HG02610 (cell line): ENCODE measurements around the gene AKAP12.

Source experiments
- ATAC-seq: cut with Tn5 transposase; IDR thresholded peaks from one replicate; pipeline ENCODE4 v1.9.1; 2021; ENCODE audit warnings: mild to moderate bottlenecking, moderate library complexity; ENCODE audit not compliant: unreplicated experiment

The AKAP12 gene, protein sequence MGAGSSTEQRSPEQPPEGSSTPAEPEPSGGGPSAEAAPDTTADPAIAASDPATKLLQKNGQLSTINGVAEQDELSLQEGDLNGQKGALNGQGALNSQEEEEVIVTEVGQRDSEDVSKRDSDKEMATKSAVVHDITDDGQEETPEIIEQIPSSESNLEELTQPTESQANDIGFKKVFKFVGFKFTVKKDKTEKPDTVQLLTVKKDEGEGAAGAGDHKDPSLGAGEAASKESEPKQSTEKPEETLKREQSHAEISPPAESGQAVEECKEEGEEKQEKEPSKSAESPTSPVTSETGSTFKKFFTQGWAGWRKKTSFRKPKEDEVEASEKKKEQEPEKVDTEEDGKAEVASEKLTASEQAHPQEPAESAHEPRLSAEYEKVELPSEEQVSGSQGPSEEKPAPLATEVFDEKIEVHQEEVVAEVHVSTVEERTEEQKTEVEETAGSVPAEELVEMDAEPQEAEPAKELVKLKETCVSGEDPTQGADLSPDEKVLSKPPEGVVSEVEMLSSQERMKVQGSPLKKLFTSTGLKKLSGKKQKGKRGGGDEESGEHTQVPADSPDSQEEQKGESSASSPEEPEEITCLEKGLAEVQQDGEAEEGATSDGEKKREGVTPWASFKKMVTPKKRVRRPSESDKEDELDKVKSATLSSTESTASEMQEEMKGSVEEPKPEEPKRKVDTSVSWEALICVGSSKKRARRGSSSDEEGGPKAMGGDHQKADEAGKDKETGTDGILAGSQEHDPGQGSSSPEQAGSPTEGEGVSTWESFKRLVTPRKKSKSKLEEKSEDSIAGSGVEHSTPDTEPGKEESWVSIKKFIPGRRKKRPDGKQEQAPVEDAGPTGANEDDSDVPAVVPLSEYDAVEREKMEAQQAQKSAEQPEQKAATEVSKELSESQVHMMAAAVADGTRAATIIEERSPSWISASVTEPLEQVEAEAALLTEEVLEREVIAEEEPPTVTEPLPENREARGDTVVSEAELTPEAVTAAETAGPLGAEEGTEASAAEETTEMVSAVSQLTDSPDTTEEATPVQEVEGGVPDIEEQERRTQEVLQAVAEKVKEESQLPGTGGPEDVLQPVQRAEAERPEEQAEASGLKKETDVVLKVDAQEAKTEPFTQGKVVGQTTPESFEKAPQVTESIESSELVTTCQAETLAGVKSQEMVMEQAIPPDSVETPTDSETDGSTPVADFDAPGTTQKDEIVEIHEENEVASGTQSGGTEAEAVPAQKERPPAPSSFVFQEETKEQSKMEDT (N-terminal part only)

DNA sequence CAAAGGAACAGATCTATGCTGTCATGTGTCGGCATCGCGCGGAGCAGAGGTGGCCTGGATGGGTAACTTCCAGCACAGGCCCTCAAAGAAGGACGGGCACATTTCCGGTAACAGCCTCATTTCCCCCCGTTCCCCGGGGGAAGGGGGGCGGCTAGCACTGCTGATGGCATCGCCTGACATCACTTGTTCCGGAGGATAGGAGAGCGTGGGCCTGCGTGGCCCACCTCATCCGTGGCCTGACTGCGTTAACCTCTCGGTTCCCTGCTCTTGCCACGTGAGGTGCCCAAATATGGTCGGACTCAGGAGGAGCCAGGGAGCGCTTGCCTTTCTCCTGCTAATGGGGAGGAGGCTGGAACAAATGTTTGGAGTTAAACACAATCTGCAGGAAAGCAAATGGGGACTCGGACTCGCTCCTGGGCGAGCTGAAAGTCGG is at the start of gene AKAP12:
TSS of gene AKAP12 (plus strand) at position 365 of the 433 bp plus-strand sequence. CDS start 596 bp downstream, outside the sequence.
- ATAC-seq: no peak

DNA sequence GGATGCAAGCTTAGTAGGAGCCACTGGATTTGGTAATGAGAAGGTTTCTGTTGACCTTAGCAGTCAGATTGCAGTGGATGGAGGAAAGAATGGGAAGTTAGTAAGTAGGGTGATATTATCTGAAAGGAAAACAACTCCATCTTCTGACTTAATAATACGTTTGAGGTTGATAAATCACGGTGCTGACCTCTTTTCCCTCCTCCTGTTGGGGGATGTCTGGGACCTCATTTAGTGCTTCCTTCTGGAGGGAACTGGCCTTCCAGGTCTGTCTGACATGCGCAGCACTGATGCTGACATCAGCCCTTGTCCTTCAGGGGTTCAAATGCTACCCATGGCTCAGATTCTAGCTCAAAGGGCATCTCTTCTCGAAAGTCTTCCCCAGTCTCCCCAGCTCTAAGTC is 48.2 kb upstream of the AKAP12 start:
- no peak for ATAC-seq

DNA sequence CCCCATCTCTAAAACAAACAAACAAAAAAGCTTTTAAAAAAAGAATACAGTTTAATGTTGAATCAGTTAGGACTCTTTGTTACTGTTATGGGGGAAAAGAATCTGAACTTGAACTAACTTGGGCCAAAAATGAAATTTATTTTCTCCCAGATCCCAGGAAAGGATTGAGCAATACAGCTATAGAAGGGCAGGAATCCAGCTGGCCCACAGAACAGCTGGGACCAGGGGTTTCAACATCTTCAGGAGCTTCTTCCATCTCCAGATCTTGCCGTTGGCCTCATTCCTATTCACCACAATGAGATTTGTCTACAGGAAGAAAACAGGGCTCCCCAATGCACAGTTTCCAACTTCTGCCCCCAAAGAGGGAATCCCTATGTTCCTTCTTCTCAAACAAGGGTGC is 43.2 kb upstream of the AKAP12 start:
- no peak for ATAC-seq

DNA sequence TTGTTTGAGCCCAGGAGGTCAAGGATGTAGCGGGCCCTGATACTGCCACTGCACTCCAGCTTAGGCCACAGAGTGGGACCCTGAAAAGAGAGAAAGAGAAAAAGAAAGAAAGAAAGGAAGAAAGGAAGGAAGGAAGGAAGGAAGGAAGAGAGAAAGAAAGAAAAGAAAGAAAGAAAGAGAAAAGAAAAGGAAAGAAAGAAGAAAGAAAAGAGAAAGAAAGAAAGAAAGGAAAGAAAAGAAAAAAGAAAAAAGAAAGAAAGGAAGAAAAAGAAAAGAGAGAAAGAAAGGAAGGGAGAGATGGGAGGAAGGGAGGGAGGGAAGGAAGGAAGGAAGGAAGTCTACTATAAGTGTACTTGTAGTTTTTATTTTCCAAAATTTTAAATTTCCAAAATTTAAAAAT is 42.2 kb upstream of the AKAP12 start:
- no peak for ATAC-seq

DNA sequence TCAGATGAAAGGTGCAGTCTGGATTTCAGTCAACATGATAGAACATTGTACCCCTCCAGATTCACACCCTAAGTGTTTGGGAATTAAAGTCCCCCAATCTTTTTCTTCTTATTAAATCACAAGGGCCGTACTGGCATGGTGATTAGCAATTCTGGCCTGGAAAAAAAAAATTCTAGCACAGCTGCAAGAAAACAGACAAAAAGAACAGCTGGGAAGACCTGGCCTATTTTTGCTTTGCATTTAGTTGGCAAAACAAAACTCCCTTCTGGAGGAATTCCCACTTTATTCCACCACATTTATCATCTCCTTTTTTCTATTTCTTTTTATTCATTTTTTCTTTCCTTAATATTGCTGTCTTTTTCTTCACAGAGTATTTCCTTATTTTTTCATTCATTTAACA is 39.8 kb upstream of the AKAP12 start:
- ATAC-seq: no peak

DNA sequence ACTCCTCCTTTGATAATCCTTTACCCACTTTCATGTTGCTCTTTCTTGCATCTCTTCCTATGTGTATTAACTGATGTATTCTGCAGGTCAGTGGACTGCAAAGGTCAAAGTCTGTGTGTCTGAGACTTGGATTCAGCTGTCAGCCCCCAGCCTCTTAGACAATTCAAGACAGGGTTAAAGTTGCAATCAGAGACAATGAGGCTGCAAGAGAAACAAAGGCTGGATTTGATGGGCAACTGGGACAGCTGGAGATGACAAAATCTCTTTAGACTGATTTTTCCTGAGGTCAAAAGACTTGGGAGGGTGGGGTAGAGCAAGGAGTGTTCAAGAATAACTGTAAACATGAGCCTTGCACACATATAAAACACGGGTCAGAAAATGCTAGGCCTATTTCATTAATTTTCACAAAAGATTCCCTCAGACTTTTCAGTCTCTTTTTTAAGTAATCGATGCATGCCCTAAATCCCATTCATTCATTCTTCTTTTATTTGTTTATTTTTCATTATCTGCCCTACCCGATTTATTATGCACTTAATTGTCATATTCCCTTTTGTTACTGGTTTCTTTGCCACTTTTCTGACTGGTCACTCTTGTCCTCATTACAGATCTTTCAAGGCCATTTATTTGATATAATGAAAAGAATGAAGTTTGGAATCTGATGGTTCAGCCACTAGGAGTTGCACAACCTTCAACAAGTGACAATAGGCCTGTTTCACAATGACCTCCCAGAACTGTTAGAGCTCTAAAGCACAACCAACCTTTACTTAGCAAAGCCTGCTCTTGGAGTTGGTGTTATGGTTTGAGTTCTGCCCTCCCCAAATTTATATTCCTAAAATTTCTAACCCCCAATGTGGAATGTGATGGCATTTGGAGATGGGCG is 33.8 kb upstream of the AKAP12 start:
- no peak for ATAC-seq

DNA sequence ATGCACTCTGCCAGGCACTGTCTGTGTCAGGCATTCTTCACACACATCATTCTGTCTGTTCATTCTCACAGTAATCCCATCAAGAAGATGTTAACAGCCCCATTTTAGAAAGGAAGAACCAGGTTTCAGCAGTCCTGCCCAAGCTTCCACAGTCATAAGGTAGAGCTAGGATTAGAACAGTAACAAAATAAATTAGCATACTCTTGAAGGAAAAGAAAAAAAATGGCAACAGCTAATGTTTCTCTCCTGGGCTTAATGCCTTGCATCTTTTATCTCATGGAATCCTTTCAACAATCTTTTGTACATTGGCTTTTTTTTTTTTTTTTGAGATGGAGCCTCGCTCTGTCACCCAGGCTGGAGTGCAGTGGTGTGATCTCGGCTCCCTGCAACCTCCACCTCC is 32.1 kb upstream of the AKAP12 start:
- ATAC-seq: no peak

DNA sequence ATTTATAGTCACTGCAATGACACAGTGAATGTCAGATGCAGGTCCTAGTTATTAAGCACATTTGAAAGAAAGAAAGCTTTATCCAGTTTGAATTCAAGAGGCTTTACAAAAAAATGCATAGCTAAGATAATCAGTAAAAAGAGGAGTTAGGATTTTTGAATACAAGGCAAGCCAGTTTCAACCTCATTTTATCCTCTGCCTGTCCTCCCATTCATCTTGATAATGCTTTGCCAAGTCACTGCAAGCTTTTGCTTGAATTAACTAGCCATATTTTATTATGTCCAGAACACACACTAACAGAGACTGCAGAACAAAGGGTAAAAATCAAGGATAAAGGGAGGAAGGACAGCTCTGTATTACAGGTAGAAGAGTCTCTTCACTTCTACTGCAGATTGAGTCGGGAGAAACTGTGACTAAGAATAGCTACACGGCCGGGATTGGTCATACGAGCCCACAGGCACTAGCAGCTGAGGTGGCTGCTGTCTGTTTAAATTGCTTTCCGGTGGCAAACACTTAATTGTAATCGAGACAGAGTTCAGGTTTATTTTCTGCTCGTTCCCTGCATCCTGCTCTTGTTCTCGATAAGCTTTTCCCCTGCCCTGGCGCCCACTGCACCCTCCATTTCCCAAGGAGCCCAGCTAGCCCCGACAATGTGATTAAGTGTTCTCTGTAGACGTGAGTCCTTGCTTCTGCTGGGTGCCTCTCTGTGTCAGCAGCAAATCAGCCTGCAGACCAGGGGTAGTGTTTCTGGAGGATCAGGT is 30.5 kb upstream of the AKAP12 start:
- ATAC-seq: no peak

DNA sequence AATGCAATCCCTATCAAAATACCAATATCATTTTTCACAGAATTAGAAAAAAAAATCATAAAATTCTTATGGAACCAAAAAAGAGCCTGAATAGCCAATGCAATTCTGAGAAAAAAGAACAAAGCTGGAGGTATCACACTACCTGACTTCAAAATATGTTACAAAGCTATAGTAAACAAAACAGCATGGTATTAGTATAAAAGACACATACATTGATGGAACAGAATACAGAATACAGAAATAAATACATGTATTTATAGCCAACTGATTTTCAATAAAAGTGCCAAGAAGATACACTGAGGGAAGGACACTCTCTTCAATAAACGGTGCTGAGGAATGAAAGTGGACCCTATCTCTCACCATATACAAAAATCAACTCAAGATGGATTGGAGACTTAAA is 28.7 kb upstream of the AKAP12 start:
- no peak for ATAC-seq

DNA sequence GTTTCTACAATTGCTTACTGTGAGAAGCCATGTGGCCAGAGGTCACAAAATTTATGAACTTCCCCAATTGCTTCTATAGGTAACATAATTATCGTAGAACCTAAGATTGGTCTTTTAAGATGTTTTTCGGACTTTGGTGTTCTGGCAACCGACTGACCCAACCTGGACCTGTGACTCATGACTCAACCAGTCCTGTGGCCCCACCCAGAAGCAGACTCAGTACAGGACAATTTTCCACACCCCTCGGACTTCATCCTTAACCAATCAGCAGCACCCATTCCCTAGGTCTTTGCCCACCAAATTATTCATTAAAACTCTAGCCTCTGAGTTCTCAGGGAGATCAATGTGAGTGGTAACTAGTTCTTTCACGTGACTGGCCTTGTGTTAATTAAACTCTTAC is 26.4 kb upstream of the AKAP12 start:
- no peak for ATAC-seq

DNA sequence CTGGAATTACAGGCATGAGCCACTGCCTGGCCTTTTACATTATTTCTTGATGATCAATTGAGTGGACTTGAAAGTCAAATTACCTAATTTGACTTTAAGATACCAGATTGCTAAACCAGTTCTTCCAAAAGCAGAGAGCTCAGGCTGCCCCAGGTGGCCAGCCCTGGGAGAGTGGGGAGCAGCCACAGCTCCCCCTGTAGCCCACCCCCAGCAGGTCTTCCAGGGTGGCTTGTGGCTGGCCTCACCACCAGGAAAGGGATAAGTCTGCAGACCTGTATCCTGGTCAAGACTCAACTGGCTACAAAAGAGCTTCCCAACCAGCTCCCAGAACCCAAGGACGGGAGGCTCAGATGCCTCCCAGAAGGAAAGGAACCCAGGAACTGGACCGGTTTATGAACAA is 23.8 kb upstream of the AKAP12 start:
- ATAC-seq: no peak

DNA sequence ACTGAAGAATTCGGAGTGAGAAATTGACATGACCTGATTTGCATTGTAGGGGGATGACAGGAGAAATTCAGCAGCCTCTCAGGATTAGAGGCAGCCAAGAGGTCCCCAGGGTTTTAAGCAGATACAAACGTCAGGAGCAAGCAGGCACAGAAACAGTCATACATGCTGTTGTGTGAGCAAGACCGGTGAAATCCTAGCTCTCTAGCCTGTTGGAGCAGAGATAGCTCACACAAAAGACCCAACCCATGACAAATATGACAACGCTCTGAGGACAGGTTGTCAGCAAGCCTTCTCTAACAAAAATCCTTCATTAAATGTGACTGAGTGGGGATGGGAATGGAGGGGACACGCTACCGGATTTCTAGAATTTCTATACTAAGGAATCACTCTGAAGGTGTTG is 23.0 kb upstream of the AKAP12 start:
- ATAC-seq: no peak

DNA sequence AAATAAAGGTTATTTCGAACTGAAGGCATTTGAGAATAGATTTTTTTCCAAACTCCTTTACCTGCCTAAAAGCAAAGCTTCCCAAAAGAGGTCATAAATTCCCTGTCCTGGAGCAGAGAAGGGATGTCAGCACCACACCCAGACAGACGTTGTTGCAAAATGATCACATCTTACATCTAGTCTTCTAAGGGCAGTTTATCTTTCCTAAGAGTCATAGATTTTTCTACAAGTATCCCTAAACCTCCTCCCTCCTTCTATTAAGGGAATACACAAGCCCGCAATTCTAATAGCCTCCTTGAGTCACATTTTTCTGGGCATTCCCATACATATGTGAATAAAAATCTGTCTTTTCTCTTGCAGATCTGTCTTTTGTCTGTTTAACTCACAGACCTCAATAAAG is 20.6 kb upstream of the AKAP12 start:
- no peak for ATAC-seq

DNA sequence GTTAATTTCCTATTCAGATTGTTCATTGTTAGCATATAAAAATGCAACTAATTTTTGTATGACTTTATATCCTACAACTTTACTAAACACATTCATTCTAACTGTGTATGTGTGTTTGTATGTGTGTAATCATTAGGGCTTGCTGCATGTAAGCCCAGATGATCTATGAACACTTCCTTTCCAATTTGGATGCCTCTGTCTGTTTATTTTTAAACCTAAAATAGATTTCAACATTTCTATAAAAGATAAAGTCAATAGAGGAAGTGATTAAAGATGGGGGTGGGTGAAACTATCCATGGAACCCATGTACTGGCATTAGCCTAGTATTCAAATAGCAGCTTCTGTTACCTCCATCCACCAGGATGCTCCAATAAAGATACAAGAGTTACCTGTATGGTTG is 15.7 kb upstream of the AKAP12 start:
- ATAC-seq: no peak

DNA sequence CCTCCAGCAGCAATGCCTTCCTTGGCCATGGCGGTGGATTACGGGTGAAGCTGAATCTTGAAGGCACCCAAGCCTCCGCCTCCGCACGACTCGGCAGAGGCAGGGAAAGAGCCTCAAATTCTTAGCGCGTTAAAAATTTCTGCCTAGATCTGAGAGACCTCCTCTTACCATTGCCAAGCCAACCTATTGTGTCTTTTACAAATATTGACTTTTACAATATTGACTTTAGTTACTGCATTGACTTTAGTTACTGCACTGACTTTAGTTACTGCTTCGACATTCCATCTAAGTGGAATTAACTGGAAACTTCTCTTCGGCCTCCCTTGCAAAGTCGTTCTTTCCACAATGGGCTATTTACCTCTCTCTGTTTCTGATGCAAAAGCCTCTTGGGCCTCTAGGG is 13.8 kb upstream of the AKAP12 start:
- no peak for ATAC-seq

DNA sequence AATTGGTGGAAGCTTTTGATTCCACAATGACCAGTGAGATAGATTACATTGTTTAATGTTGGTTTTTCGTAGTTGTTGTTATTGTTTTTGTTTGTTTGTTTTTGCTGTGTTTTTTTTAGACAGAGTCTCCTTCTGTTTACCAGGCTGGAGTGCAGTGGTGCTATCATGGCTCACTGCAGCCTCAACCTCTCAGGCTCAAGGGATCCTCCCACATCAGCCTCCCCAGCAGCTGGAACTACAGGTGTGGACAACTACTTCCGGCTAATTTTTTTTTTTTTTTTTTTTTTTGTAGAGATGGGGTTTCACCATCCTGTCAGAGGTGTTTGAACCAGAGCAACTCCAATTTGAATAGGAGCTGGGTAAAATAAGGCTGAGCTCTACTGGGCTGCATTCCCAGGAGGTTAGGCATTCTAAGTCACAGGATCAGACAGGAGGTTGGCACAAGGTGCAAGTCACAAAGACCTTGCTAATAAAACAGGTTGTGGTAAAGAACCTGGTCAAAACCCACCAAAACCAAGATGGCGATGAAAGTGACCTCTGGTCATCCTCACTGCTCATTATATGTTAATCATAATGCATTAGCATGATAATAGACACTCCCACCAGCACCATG is 10.9 kb upstream of the AKAP12 start:
- ATAC-seq: no peak

DNA sequence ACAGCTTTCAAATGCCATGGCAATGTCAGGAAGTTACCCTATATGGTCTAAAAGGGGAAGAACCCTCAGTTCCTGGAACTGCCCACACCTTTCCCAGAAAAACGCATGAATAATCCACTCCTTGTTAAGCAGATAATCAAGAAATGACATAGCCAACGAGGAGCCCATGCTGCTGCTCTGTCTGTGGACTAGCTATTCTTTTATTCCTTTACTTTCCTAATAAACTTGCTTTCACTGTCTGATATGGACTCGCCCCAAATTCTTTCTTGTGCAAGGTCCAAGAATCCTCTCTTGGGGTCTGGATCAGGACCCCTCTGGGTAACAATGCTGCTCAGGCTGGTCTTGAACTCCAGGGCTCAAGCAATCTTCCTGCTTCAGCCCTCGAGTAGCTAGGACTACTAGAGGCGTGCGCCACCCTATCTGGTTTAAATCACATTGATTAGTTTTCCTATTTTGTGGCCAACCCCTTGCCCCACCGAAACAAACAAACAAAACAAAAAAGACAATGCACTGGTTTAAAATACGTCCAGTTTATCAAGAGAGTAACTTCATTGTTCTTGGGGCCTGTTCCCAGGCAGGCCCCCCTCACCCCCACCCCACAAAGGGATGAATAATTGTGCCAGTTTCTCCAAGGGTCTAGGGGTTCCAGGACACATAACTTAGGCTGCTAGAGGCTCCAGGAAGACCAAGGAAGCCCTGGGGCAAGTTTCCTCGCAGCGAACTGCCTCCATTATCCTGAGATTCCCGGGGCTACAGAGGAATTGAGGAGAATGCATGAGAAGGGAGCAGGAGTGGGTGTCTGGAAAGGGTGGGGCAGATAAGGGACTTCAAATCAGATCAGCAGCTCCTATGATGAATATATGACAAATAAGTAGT is 10.1 kb upstream of the AKAP12 start:
- ATAC-seq: no peak

DNA sequence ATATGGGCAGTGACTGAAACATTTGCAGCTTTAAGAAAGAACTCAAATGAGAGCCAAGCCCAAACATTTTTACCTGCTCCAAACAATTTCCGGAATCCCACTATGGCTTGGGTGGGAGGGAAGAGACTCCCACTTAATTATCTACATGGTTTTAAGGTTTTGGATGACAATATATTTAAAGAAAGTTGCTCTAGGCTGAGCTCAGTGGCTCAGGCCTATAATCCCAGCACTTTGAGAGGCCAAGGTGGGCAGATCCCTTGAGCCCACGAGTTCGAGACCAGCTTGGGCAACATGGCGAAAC is 9.5 kb upstream of the AKAP12 start:
- no peak for ATAC-seq
